ENCODE data around the gene PLK2.

PLK2 gene

GRCh38 chr5:58486290-58486689 lies 26.4 kb upstream of the PLK2 start:
- H4K8ac ChIP-seq (ENCODE audit: low read length): no peak overlapping the region
- H2BK5ac ChIP-seq (ENCODE audit: low read depth, low read length, poor library complexity, severe bottlenecking): no peak overlapping the region
- no peaks in the 10 kb centered on the region for H3K9me3 ChIP-seq (ENCODE audit: control insufficient read depth, low read length)
- H3K23ac ChIP-seq (ENCODE audit: low read length in 2 of 2): no peak overlapping the region
- no peaks in the 10 kb centered on the region for H3K79me1 ChIP-seq (replicated peaks; ENCODE audit: low read length, poor library complexity, severe bottlenecking)
- H2BK12ac ChIP-seq (ENCODE audit: low read length in 2 of 2): no peak overlapping the region
- no peak overlapping the region for H2AFZ ChIP-seq (ENCODE audit: low read depth, low read length)
- H2BK120ac ChIP-seq (ENCODE audit: low read depth, low read length): no peak overlapping the region
- no peaks in the 10 kb centered on the region for H3K4me1 ChIP-seq (ENCODE audit: control insufficient read depth, insufficient read depth, low read depth, low read length)
- H3K4me2 ChIP-seq (ENCODE audit: low read length, poor library complexity, severe bottlenecking): no peak overlapping the region
- H3K14ac ChIP-seq (ENCODE audit: low read length in 2 of 2): no peak overlapping the region
- H3K4ac ChIP-seq (ENCODE audit: low read depth in 1 of 2, low read length in 2 of 2): no peak overlapping the region
- H4K91ac ChIP-seq (ENCODE audit: low read length): no peak overlapping the region
- no peaks in the 10 kb centered on the region for H3K36me3 ChIP-seq (ENCODE audit: control insufficient read depth in 1 of 2, insufficient read depth in 2 of 2, low read depth in 1 of 2, low read length in 2 of 2)
- H3K27ac ChIP-seq (ENCODE audit: low read length, poor library complexity, severe bottlenecking): no peak overlapping the region
- no peak overlapping the region for H3K4me3 ChIP-seq (ENCODE audit: insufficient read depth in 1 of 2, low read depth in 1 of 2, low read length in 2 of 2)
- H2BK15ac ChIP-seq (ENCODE audit: low read depth, poor library complexity, severe bottlenecking): no peak overlapping the region
- H3K27me3 ChIP-seq (ENCODE audit: control insufficient read depth in 1 of 2, insufficient read depth in 1 of 2, low read length in 2 of 2): peaks cover 7 to 24% of the 10 kb centered on the region in 2 experiments
- H3K9ac ChIP-seq (ENCODE audit: low read length): no peak overlapping the region
- H2AK5ac ChIP-seq (ENCODE audit: low read length, severe bottlenecking): no peak overlapping the region
- H3K18ac ChIP-seq (ENCODE audit: low read depth in 1 of 2, low read length in 2 of 2): no peak overlapping the region
- WGBS: no CpG with 5 or more reads among the region's 1 CpG
- no peak for DNase-seq

GRCh38 chr5:58484505-58484904 lies 24.6 kb upstream of the PLK2 start:
- DNase-seq: no peak
- Histone ChIP-seq H2AK5ac (ENCODE audit: low read length, severe bottlenecking) (no peak overlapping the region), H3K4me1 (ENCODE audit: control insufficient read depth, insufficient read depth, low read depth, low read length) (no peaks in the 10 kb centered on the region), H2BK120ac (ENCODE audit: low read depth, low read length) (no peak overlapping the region), H2BK15ac (ENCODE audit: low read depth, poor library complexity, severe bottlenecking) (no peak overlapping the region), H3K9ac (ENCODE audit: low read length) (no peak overlapping the region), H3K18ac (ENCODE audit: low read depth in 1 of 2, low read length in 2 of 2) (no peak overlapping the region), H3K23ac (ENCODE audit: low read length in 2 of 2) (no peak overlapping the region), H2BK12ac (ENCODE audit: low read length in 2 of 2) (no peak overlapping the region), H4K91ac (ENCODE audit: low read length) (no peak overlapping the region), H3K27me3 (ENCODE audit: control insufficient read depth in 1 of 2, insufficient read depth in 1 of 2, low read length in 2 of 2) (peaks cover 0 to 16% of the 10 kb centered on the region in 2 experiments), H3K27ac (ENCODE audit: low read length, poor library complexity, severe bottlenecking) (no peak overlapping the region), H3K4me2 (ENCODE audit: low read length, poor library complexity, severe bottlenecking) (no peak overlapping the region), H2BK5ac (ENCODE audit: low read depth, low read length, poor library complexity, severe bottlenecking) (no peak overlapping the region), H3K4me3 (ENCODE audit: insufficient read depth in 1 of 2, low read depth in 1 of 2, low read length in 2 of 2) (no peak overlapping the region), H3K4ac (ENCODE audit: low read depth in 1 of 2, low read length in 2 of 2) (no peak overlapping the region), H3K9me3 (ENCODE audit: control insufficient read depth, low read length) (no peaks in the 10 kb centered on the region), H2AFZ (ENCODE audit: low read depth, low read length) (no peak overlapping the region), H3K79me1 (replicated peaks; ENCODE audit: low read length, poor library complexity, severe bottlenecking) (no peaks in the 10 kb centered on the region), H3K14ac (ENCODE audit: low read length in 2 of 2) (no peak overlapping the region), H4K8ac (ENCODE audit: low read length) (no peak overlapping the region), H3K36me3 (ENCODE audit: control insufficient read depth in 1 of 2, insufficient read depth in 2 of 2, low read depth in 1 of 2, low read length in 2 of 2) (no peaks in the 10 kb centered on the region)
- WGBS: 22% methylated on average over 1 of the region's 4 CpGs

- Histone ChIP-seq H2BK15ac (ENCODE audit: low read depth, poor library complexity, severe bottlenecking) (no peak overlapping the region), H3K79me1 (replicated peaks; ENCODE audit: low read length, poor library complexity, severe bottlenecking) (no peaks in the 10 kb centered on the region), H3K27ac (ENCODE audit: low read length, poor library complexity, severe bottlenecking) (no peak overlapping the region), H2AFZ (ENCODE audit: low read depth, low read length) (no peak overlapping the region), H2AK5ac (ENCODE audit: low read length, severe bottlenecking) (no peak overlapping the region), H3K27me3 (ENCODE audit: control insufficient read depth in 1 of 2, insufficient read depth in 1 of 2, low read length in 2 of 2) (peaks cover 0 to 16% of the 10 kb centered on the region in 2 experiments), H3K9ac (ENCODE audit: low read length) (no peak overlapping the region), H3K36me3 (ENCODE audit: control insufficient read depth in 1 of 2, insufficient read depth in 2 of 2, low read depth in 1 of 2, low read length in 2 of 2) (no peaks in the 10 kb centered on the region), H4K91ac (ENCODE audit: low read length) (no peak overlapping the region), H3K9me3 (ENCODE audit: control insufficient read depth, low read length) (no peaks in the 10 kb centered on the region), H3K4ac (ENCODE audit: low read depth in 1 of 2, low read length in 2 of 2) (no peak overlapping the region), H2BK12ac (ENCODE audit: low read length in 2 of 2) (peak overlapping the region in 1 of 2 experiments; percentile 10), H2BK5ac (ENCODE audit: low read depth, low read length, poor library complexity, severe bottlenecking) (no peak overlapping the region), H3K4me2 (ENCODE audit: low read length, poor library complexity, severe bottlenecking) (no peak overlapping the region), H4K8ac (ENCODE audit: low read length) (no peak overlapping the region), H3K4me1 (ENCODE audit: control insufficient read depth, insufficient read depth, low read depth, low read length) (no peaks in the 10 kb centered on the region), H3K4me3 (ENCODE audit: insufficient read depth in 1 of 2, low read depth in 1 of 2, low read length in 2 of 2) (no peak overlapping the region), H3K23ac (ENCODE audit: low read length in 2 of 2) (no peak overlapping the region), H2BK120ac (ENCODE audit: low read depth, low read length) (no peak overlapping the region), H3K14ac (ENCODE audit: low read length in 2 of 2) (peak overlapping the region in 1 of 2 experiments; percentile 80), H3K18ac (ENCODE audit: low read depth in 1 of 2, low read length in 2 of 2) (no peak overlapping the region)
- WGBS: 94% methylated on average over 1 of the region's 1 CpG
- no peak for DNase-seq
Measured at GRCh38 chr5:58482536-58482935, 22.6 kb upstream of the PLK2 start.

GRCh38 chr5:58481828-58482227 lies 21.9 kb upstream of the PLK2 start:
- H3K36me3 ChIP-seq (ENCODE audit: control insufficient read depth in 1 of 2, insufficient read depth in 2 of 2, low read depth in 1 of 2, low read length in 2 of 2): no peaks in the 10 kb centered on the region
- H3K4me3 ChIP-seq (ENCODE audit: insufficient read depth in 1 of 2, low read depth in 1 of 2, low read length in 2 of 2): no peak overlapping the region
- H3K9me3 ChIP-seq (ENCODE audit: control insufficient read depth, low read length): no peaks in the 10 kb centered on the region
- no peak overlapping the region for H2BK120ac ChIP-seq (ENCODE audit: low read depth, low read length)
- no peak overlapping the region for H3K4me2 ChIP-seq (ENCODE audit: low read length, poor library complexity, severe bottlenecking)
- WGBS: 81% methylated on average over 6 of the region's 6 CpGs
- H3K27ac ChIP-seq (ENCODE audit: low read length, poor library complexity, severe bottlenecking): no peak overlapping the region
- H4K8ac ChIP-seq (ENCODE audit: low read length): no peak overlapping the region
- no peak overlapping the region for H2AK5ac ChIP-seq (ENCODE audit: low read length, severe bottlenecking)
- H3K23ac ChIP-seq (ENCODE audit: low read length in 2 of 2): no peak overlapping the region
- no peak overlapping the region for H3K18ac ChIP-seq (ENCODE audit: low read depth in 1 of 2, low read length in 2 of 2)
- no peak overlapping the region for H2AFZ ChIP-seq (ENCODE audit: low read depth, low read length)
- H3K27me3 ChIP-seq (ENCODE audit: control insufficient read depth in 1 of 2, insufficient read depth in 1 of 2, low read length in 2 of 2): peaks cover 0 to 10% of the 10 kb centered on the region in 2 experiments
- no peak overlapping the region for H3K4ac ChIP-seq (ENCODE audit: low read depth in 1 of 2, low read length in 2 of 2)
- no peak overlapping the region for H2BK12ac ChIP-seq (ENCODE audit: low read length in 2 of 2)
- H3K9ac ChIP-seq (ENCODE audit: low read length): no peak overlapping the region
- H2BK5ac ChIP-seq (ENCODE audit: low read depth, low read length, poor library complexity, severe bottlenecking): no peak overlapping the region
- no peak overlapping the region for H2BK15ac ChIP-seq (ENCODE audit: low read depth, poor library complexity, severe bottlenecking)
- peak overlapping the region; percentile 22 for H4K91ac ChIP-seq (ENCODE audit: low read length)
- no peaks in the 10 kb centered on the region for H3K4me1 ChIP-seq (ENCODE audit: control insufficient read depth, insufficient read depth, low read depth, low read length)
- no peak for DNase-seq
- peak overlapping the region in 1 of 2 experiments; percentile 30 for H3K14ac ChIP-seq (ENCODE audit: low read length in 2 of 2)
- H3K79me1 ChIP-seq (replicated peaks; ENCODE audit: low read length, poor library complexity, severe bottlenecking): no peaks in the 10 kb centered on the region

Data from mesenchymal stem cell (in vitro differentiated cells and primary cell).